GM23338 (cell line): ENCODE results near the gene NRP1. TPM values are rescaled to one million over a fixed set of nuclear protein-coding genes. Genes with fewer than 3 reads are reported as not detected.

Source experiments
- ATAC-seq: fragments of 200-7000 bp; cut with Tn5 transposase; 3 replicates; pipeline ENCODE4 v1.9.1; 2020
- DNase-seq: peaks from one replicate; pipeline ENCODE4 v3.0.0-alpha.2; 2015; ENCODE audit warnings: low spot score
- H2AFZ ChIP-seq: fragments of 200-600 bp; sonication (generic); 2 replicates; pipeline ENCODE4 v1.8.0; 2016; ENCODE audit warnings: antibody characterized with exemption, mild to moderate bottlenecking, moderate library complexity
- H3F3A ChIP-seq: fragments of 200-600 bp; sonication (generic); replicated peaks from 2 replicates; pipeline ENCODE4 v1.8.0; 2017; ENCODE audit warnings: antibody characterized with exemption, mixed run types, low read depth
- H3K27ac ChIP-seq: fragments of 200-600 bp; sonication (generic); 2 replicates; pipeline ENCODE4 v1.6.1; 2016; ENCODE audit warnings: low read depth
- H3K27me3 ChIP-seq: fragments of 200-600 bp; sonication (generic); 2 replicates; pipeline ENCODE4 v1.8.0; 2016; ENCODE audit warnings: mild to moderate bottlenecking, mixed run types, moderate library complexity; ENCODE audit not compliant: insufficient read depth
- H3K36me3 ChIP-seq: fragments of 200-600 bp; sonication (generic); 2 replicates; pipeline ENCODE4 v1.8.0; 2016; ENCODE audit warnings: mild to moderate bottlenecking; ENCODE audit not compliant: insufficient read depth
- H3K4me1 ChIP-seq: fragments of 200-600 bp; sonication (generic); 2 replicates; pipeline ENCODE4 v1.8.0; 2016; ENCODE audit warnings: mild to moderate bottlenecking, moderate library complexity; ENCODE audit not compliant: insufficient read depth
- H3K4me2 ChIP-seq: fragments of 200-600 bp; sonication (generic); 2 replicates; pipeline ENCODE4 v1.7.1; 2017; ENCODE audit warnings: mixed run types
- H3K4me3 ChIP-seq: fragments of 200-600 bp; sonication (generic); 2 replicates; pipeline ENCODE4 v1.6.1; 2016; ENCODE audit warnings: mixed run types
- H3K79me2 ChIP-seq: fragments of 200-600 bp; sonication (generic); replicated peaks from 2 replicates; pipeline ENCODE4 v1.8.0; 2017; ENCODE audit warnings: mild to moderate bottlenecking; ENCODE audit not compliant: insufficient read depth
- H3K9me2 ChIP-seq: fragments of 200-600 bp; sonication (generic); 2 replicates; pipeline ENCODE4 v1.8.0; 2017; ENCODE audit not compliant: insufficient read depth
- H4K20me1 ChIP-seq: fragments of 200-600 bp; sonication (generic); replicated peaks from 2 replicates; pipeline ENCODE4 v1.8.0; 2017; ENCODE audit warnings: mild to moderate bottlenecking; ENCODE audit not compliant: insufficient read depth
- H3K27ac Mint-ChIP-seq: 2 replicates; pipeline ENCODE4 v1.8.0; 2020; ENCODE audit warnings: inconsistent platforms, mild to moderate bottlenecking, moderate library complexity, mixed read lengths
- H3K27me3 Mint-ChIP-seq: 3 replicates; pipeline ENCODE4 v1.8.0; 2022; ENCODE audit warnings: low read depth, mild to moderate bottlenecking, moderate library complexity, mixed read lengths, inconsistent platforms; ENCODE audit not compliant: insufficient read depth, poor library complexity
- H3K36me3 Mint-ChIP-seq: 3 replicates; pipeline ENCODE4 v1.8.0; 2021; ENCODE audit warnings: low read depth, mild to moderate bottlenecking, inconsistent platforms, moderate library complexity, mixed read lengths
- H3K4me1 Mint-ChIP-seq: 3 replicates; pipeline ENCODE4 v1.8.0; 2020; ENCODE audit warnings: mild to moderate bottlenecking, inconsistent platforms, mixed read lengths
- H3K4me3 Mint-ChIP-seq: 3 replicates; pipeline ENCODE4 v1.8.0; 2021; ENCODE audit warnings: moderate library complexity, mild to moderate bottlenecking, inconsistent platforms, mixed read lengths
- H3K9me3 Mint-ChIP-seq: 3 replicates; pipeline ENCODE4 v1.8.0; 2020; ENCODE audit warnings: moderate library complexity, mild to moderate bottlenecking, inconsistent platforms, mixed read lengths
- CREB1 ChIP-seq: fragments of 250-450 bp; sonication (Bioruptor Pico); IDR thresholded peaks from 2 replicates; pipeline ENCODE4 v1.5.0; 2020; ENCODE audit warnings: low read depth, mild to moderate bottlenecking, moderate library complexity
- CTCF ChIP-seq, 2 experiments: fragments of 200-600 bp in 1 of 2; sonication (generic) in 1 of 2; conservative IDR thresholded peaks; 2 replicates each; pipeline versions ENCODE4 v1.5.1 to v1.6.1; 2016 to 2017; ENCODE audit warnings: antibody characterized with exemption in 2 of 2, low read depth in 2 of 2, mild to moderate bottlenecking in 2 of 2, moderate library complexity in 1 of 2
- ETS1 ChIP-seq: IDR thresholded peaks from 2 replicates; pipeline ENCODE4 v1.6.1; 2016; ENCODE audit warnings: antibody characterized with exemption
- EZH2 ChIP-seq: fragments of 200-600 bp; sonication (generic); IDR thresholded peaks from one replicate; pipeline ENCODE4 v1.8.0; 2017; ENCODE audit warnings: antibody characterized with exemption, mild to moderate bottlenecking, low read depth; ENCODE audit not compliant: unreplicated experiment
- EZH2phosphoT487 ChIP-seq: fragments of 200-600 bp; sonication (generic); IDR thresholded peaks from one replicate; pipeline ENCODE4 v1.8.1; 2018; ENCODE audit warnings: antibody characterized with exemption; ENCODE audit not compliant: unreplicated experiment
- JUNB ChIP-seq: IDR thresholded peaks from one replicate; pipeline ENCODE4 v1.6.1; 2016; ENCODE audit warnings: antibody characterized with exemption; ENCODE audit not compliant: unreplicated experiment
- NANOG ChIP-seq: IDR thresholded peaks from 2 replicates; pipeline ENCODE4 v1.6.1; 2016; ENCODE audit warnings: antibody characterized with exemption, borderline replicate concordance
- POLR2AphosphoS5 ChIP-seq: IDR thresholded peaks from 2 replicates; pipeline ENCODE4 v1.6.1; 2016; ENCODE audit warnings: antibody characterized with exemption, low read depth
- REST ChIP-seq: IDR thresholded peaks from one replicate; pipeline ENCODE4 v1.6.1; 2018; ENCODE audit warnings: antibody characterized with exemption; ENCODE audit not compliant: unreplicated experiment
- STAT1 ChIP-seq: IDR thresholded peaks from one replicate; pipeline ENCODE4 v1.6.1; 2016; ENCODE audit warnings: antibody characterized with exemption; ENCODE audit not compliant: unreplicated experiment
- ZNF114 ChIP-seq: fragments of 250-450 bp; sonication (Bioruptor Pico); IDR thresholded peaks from 2 replicates; pipeline ENCODE4 v1.5.0; 2020; ENCODE audit warnings: mild to moderate bottlenecking, moderate library complexity
- ZNF331 ChIP-seq: fragments of 250-450 bp; sonication (Bioruptor Pico); IDR thresholded peaks from 2 replicates; pipeline ENCODE4 v1.5.0; 2020; ENCODE audit warnings: low read depth, mild to moderate bottlenecking, moderate library complexity
- polyA plus RNA-seq: library from polyadenylated mRNA; unstranded; fragments of >200 nt; fragmentation: Nextera tagmentation; extraction: Ambion mirVana; gene quantifications from 2 replicates; pipeline ENCODE4 v1.2.1, GENCODE V29; 2016
- total RNA-seq: library from RNA; depleted of rRNA; stranded (reverse); fragments of >200 nt; shearing (Covaris generic); gene quantifications from 2 replicates; pipeline ENCODE4 v1.2.3, GENCODE V29; 2014

NRP1 gene
- total and polyA plus RNA-seq, 2 experiments from 2014 or later, result 2.9 to 3.5 TPM

- TF ChIP-seq ZNF331 (CRISPR knock-in tag) (no peak), JUNB (no peak), POLR2AphosphoS5 (no peak)
Measured at GRCh38 chr10:33341637-33342036, 7.2 kb upstream of the NRP1 start (continued).

- Histone ChIP-seq H3K36me3 (no peaks in the 10 kb centered on the region), H3K4me1 (peaks cover 26% of the 10 kb centered on the region), H3K9me2 (no peaks in the 10 kb centered on the region), H3K4me3 (peak overlapping the region; percentile 85), H3K27me3 (peaks cover 72% of the 10 kb centered on the region), H2AFZ (peak overlapping the region; percentile 99), H3F3A (no peaks in the 10 kb centered on the region), H4K20me1 (no peaks in the 10 kb centered on the region), H3K4me2 (peak overlapping the region; percentile 95), H3K79me2 (no peaks in the 10 kb centered on the region), H3K27ac (no peak overlapping the region)
- H3K27me3 Mint-ChIP-seq, result peaks cover 44% of the 10 kb centered on the region
- ATAC-seq, result peak; percentile 3
- H3K4me1 Mint-ChIP-seq, result peaks cover 28% of the 10 kb centered on the region
- H3K27ac Mint-ChIP-seq, result no peak overlapping the region
- H3K36me3 Mint-ChIP-seq, result no peaks in the 10 kb centered on the region
- no peak for DNase-seq
- peak overlapping the region; percentile 84 for H3K4me3 Mint-ChIP-seq
- peaks cover 2% of the 10 kb centered on the region; the same call in 1 of the 3 replicates for H3K9me3 Mint-ChIP-seq
- TF ChIP-seq EZH2phosphoT487 (no peak), ETS1 (no peak), STAT1 (no peak), EZH2 (no peak), POLR2AphosphoS5 (no peak), NANOG (no peak), CREB1 (CRISPR knock-in tag) (no peak), ZNF331 (CRISPR knock-in tag) (no peak), CTCF (conservative IDR thresholded peaks at IDR 0.05; ENCODE audit: low read depth in 2 of 2) (no peak), JUNB (no peak), ZNF114 (no peak), REST (no peak)
Measured at GRCh38 chr10:33337326-33337957, 3.0 kb upstream of the NRP1 start.
